ENCODE measurements around the gene NARS2.
"Not testable (repeated sequence)": the region's sequence is repeated elsewhere in the genome, so short reads cannot be mapped to it uniquely, and the experiment has no call there.

Gene NARS2

GRCh38 chr11:78576549-78577097, 2.0 kb upstream of the NARS2 start:
- no peak for DNase-seq (ENCODE audit: low spot score)

GRCh38 chr11:78575478-78575877, 814 bp upstream of the NARS2 start:
- no peak for DNase-seq (ENCODE audit: low spot score)

- DNase-seq (ENCODE audit: low spot score) = no peak
Observed at GRCh38 chr11:78573681-78574080, 983 bp downstream of the NARS2 start.

GRCh38 chr11:78573271-78573670, 1.4 kb downstream of the NARS2 start:
- no peak for DNase-seq (ENCODE audit: low spot score)

GRCh38 chr11:78572394-78572793, 2.3 kb downstream of the NARS2 start:
- no peak for DNase-seq (ENCODE audit: low spot score)

- no peak for DNase-seq (ENCODE audit: low spot score)
Observed at GRCh38 chr11:78570031-78570430, 4.6 kb downstream of the NARS2 start.

- no peak for DNase-seq (ENCODE audit: low spot score)
Observed at GRCh38 chr11:78567209-78567608, 7.5 kb downstream of the NARS2 start.

GRCh38 chr11:78564490-78565467, 9.9 kb downstream of the NARS2 start:
- peak; percentile 56 for DNase-seq (ENCODE audit: low spot score)

GRCh38 chr11:78564037-78564436, 10.6 kb downstream of the NARS2 start:
- not testable (repeated sequence) for DNase-seq (ENCODE audit: low spot score)

GRCh38 chr11:78563090-78563489, 11.6 kb downstream of the NARS2 start:
- DNase-seq (ENCODE audit: low spot score) = not testable (repeated sequence)

GRCh38 chr11:78562398-78562797, 12.3 kb downstream of the NARS2 start:
- no peak for DNase-seq (ENCODE audit: low spot score)

GRCh38 chr11:78560826-78561484, 13.7 kb downstream of the NARS2 start:
- DNase-seq (ENCODE audit: low spot score) = no peak

- no peak for DNase-seq (ENCODE audit: low spot score)
Observed at GRCh38 chr11:78560153-78560552, 14.5 kb downstream of the NARS2 start.

GRCh38 chr11:78557236-78557635, 17.4 kb downstream of the NARS2 start:
- DNase-seq (ENCODE audit: low spot score) = no peak

- no peak for DNase-seq (ENCODE audit: low spot score)
Observed at GRCh38 chr11:78555592-78555991, 19.1 kb downstream of the NARS2 start.

- DNase-seq (ENCODE audit: low spot score) = no peak
Observed at GRCh38 chr11:78552881-78553280, 21.8 kb downstream of the NARS2 start.

GRCh38 chr11:78552139-78552538, 22.5 kb downstream of the NARS2 start:
- not testable (repeated sequence) for DNase-seq (ENCODE audit: low spot score)

- no peak for DNase-seq (ENCODE audit: low spot score)
Observed at GRCh38 chr11:78551066-78551465, 23.6 kb downstream of the NARS2 start.

- DNase-seq (ENCODE audit: low spot score) = no peak
Observed at GRCh38 chr11:78549624-78550409, 24.8 kb downstream of the NARS2 start.

GRCh38 chr11:78548911-78549590, 25.6 kb downstream of the NARS2 start:
- DNase-seq (ENCODE audit: low spot score) = no peak

- no peak for DNase-seq (ENCODE audit: low spot score)
Observed at GRCh38 chr11:78547931-78548705, 26.5 kb downstream of the NARS2 start.

Measured in LoVo (cell line).